B cell (primary cell): Measurements from ENCODE around the gene ZNF320.

Experiments
- EZH2 ChIP-seq: IDR thresholded peaks from 2 replicates; pipeline ENCODE4 v1.6.1; 2012; ENCODE audit warnings: borderline replicate concordance, low read depth, mild to moderate bottlenecking, moderate library complexity, low read length; ENCODE audit not compliant: insufficient read depth, poor library complexity, severe bottlenecking
- TF ChIP-seq, protein P1 (sequence below): fragments of 200-600 bp; IDR thresholded peaks from one replicate; pipeline ENCODE4 v1.8.0; 2022; ENCODE audit warnings: antibody characterized with exemption, mild to moderate bottlenecking

DNA sequence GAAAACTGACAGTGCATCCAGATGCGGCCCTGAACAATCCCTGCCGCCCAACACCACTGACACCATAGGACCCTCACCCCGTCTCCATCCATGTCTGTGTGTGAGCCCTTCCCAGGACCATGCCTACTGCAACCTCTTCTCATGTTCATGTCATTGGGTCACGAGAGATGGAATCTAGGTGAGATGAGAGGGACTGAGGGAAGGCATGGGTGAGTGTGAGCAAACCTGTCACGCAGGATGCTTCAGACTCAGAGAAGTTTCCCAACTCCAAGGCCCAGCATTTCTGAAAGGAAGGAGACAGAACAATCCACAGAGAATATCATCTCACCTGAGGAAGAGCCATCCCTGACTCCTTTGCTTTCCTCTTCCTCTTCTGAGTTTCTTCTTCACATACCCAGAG lies 20.1 kb upstream of the ZNF320 start:
- TF ChIP-seq, protein P1, sequence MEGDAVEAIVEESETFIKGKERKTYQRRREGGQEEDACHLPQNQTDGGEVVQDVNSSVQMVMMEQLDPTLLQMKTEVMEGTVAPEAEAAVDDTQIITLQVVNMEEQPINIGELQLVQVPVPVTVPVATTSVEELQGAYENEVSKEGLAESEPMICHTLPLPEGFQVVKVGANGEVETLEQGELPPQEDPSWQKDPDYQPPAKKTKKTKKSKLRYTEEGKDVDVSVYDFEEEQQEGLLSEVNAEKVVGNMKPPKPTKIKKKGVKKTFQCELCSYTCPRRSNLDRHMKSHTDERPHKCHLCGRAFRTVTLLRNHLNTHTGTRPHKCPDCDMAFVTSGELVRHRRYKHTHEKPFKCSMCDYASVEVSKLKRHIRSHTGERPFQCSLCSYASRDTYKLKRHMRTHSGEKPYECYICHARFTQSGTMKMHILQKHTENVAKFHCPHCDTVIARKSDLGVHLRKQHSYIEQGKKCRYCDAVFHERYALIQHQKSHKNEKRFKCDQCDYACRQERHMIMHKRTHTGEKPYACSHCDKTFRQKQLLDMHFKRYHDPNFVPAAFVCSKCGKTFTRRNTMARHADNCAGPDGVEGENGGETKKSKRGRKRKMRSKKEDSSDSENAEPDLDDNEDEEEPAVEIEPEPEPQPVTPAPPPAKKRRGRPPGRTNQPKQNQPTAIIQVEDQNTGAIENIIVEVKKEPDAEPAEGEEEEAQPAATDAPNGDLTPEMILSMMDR = no peak
- TF ChIP-seq EZH2 = no peak
